Astrocyte (in vitro differentiated cells and primary cell): Measurements from ENCODE around the gene PODXL. TPM values are rescaled to one million over a fixed set of nuclear protein-coding genes. Genes with fewer than 3 reads are reported as not detected.
A peak's percentile ranks its signal among the peaks of the same experiment; 100 is the strongest.

ENCODE experiments used
- DNase-seq: peaks from one replicate; pipeline ENCODE4 v3.0.0-alpha.2; 2010; ENCODE audit warnings: low read depth
- FAIRE-seq: peaks from 2 replicates; lab custom pipeline; 2011; peaks lifted over from hg19 to GRCh38; lab: Jason Lieb, UNC
- H2AFZ ChIP-seq: 2 replicates; pipeline ENCODE4 v1.6.0; 2012; ENCODE audit warnings: low read depth, low read length, inconsistent platforms
- H3K27ac ChIP-seq: 2 replicates; pipeline ENCODE4 v1.5.1; 2011; ENCODE audit warnings: low read depth, low read length, inconsistent platforms
- H3K27me3 ChIP-seq: 2 replicates; pipeline ENCODE4 v1.6.0; 2011; ENCODE audit warnings: low read length, inconsistent platforms; ENCODE audit not compliant: insufficient read depth
- H3K36me3 ChIP-seq: 2 replicates; pipeline ENCODE4 v1.5.1; 2011; ENCODE audit warnings: low read length, inconsistent platforms; ENCODE audit not compliant: insufficient read depth
- H3K4me1 ChIP-seq: 2 replicates; pipeline ENCODE4 v1.5.1; 2011; ENCODE audit warnings: low read length, inconsistent platforms; ENCODE audit not compliant: insufficient read depth
- H3K4me2 ChIP-seq: 2 replicates; pipeline ENCODE4 v1.6.0; 2012; ENCODE audit warnings: low read length, inconsistent platforms
- H3K4me3 ChIP-seq: 2 replicates; pipeline ENCODE4 v1.5.1; 2011; ENCODE audit warnings: low read depth, mild to moderate bottlenecking, low read length, inconsistent platforms; ENCODE audit not compliant: insufficient read depth
- H3K79me2 ChIP-seq: 2 replicates; pipeline ENCODE4 v1.6.0; 2012; ENCODE audit warnings: mild to moderate bottlenecking, low read length, inconsistent platforms; ENCODE audit not compliant: insufficient read depth
- H3K9ac ChIP-seq: 2 replicates; pipeline ENCODE4 v1.6.0; 2012; ENCODE audit warnings: mild to moderate bottlenecking, low read length, inconsistent platforms
- H3K9me3 ChIP-seq: 2 replicates; pipeline ENCODE4 v1.5.1; 2012; ENCODE audit warnings: low read depth, mild to moderate bottlenecking, low read length, inconsistent platforms; ENCODE audit not compliant: insufficient read depth
- H4K20me1 ChIP-seq: 2 replicates; pipeline ENCODE4 v1.6.0; 2012; ENCODE audit warnings: low read length, inconsistent platforms; ENCODE audit not compliant: insufficient read depth
- H3K27ac Mint-ChIP-seq: one replicate; pipeline ENCODE4 v1.8.0; 2021; ENCODE audit warnings: mild to moderate bottlenecking, mixed read lengths; ENCODE audit not compliant: unreplicated experiment
- H3K27me3 Mint-ChIP-seq: one replicate; pipeline ENCODE4 v1.8.0; 2021; ENCODE audit warnings: low read depth, mixed read lengths; ENCODE audit not compliant: unreplicated experiment
- H3K36me3 Mint-ChIP-seq: one replicate; pipeline ENCODE4 v1.8.0; 2021; ENCODE audit warnings: low read depth, mixed read lengths; ENCODE audit not compliant: unreplicated experiment
- H3K4me1 Mint-ChIP-seq: one replicate; pipeline ENCODE4 v1.8.0; 2021; ENCODE audit warnings: low read depth, mixed read lengths; ENCODE audit not compliant: unreplicated experiment
- H3K4me3 Mint-ChIP-seq: one replicate; pipeline ENCODE4 v1.8.0; 2021; ENCODE audit warnings: mild to moderate bottlenecking, moderate library complexity, mixed read lengths; ENCODE audit not compliant: unreplicated experiment
- H3K9me3 Mint-ChIP-seq: one replicate; pipeline ENCODE4 v1.8.0; 2021; ENCODE audit warnings: mild to moderate bottlenecking, mixed read lengths; ENCODE audit not compliant: unreplicated experiment
- EZH2 ChIP-seq: IDR thresholded peaks from 2 replicates; pipeline ENCODE4 v1.6.1; 2012; ENCODE audit warnings: mild to moderate bottlenecking, low read length, inconsistent platforms; ENCODE audit not compliant: insufficient read depth
- total RNA-seq: library from RNA; stranded (reverse); gene quantifications from 2 replicates; pipeline ENCODE4 v1.2.1, GENCODE V29; 2021
- TF ChIP-seq, protein P1 (sequence below): IDR thresholded peaks from 2 replicates; pipeline ENCODE4 v1.5.1; 2011; ENCODE audit warnings: low read depth, mild to moderate bottlenecking, inconsistent platforms, low read length, moderate library complexity; ENCODE audit not compliant: insufficient read depth

PODXL gene
- total RNA-seq, 1 donor from 2014 or later = 47.1 TPM

DNA sequence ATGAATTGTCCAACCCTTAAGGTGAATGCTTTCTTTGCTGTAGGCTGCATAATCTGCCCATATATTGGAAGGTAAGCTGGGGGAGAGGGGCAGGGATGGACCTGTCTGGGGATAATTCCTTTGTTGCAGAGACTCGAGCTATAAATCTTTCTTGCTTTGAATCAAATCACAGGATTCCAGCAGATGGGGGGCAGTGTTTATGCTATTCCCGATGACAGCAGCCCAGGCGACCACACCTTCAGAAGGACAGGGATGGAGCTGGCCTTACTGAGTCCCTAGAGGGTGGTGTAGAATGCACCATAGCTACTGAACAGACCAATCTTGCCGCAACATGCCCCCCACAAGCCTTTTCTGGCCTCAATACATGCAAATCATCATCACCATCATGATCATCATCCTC is 2.5 kb downstream of the PODXL start:
- H3K27ac Mint-ChIP-seq = no peak overlapping the region
- H3K9ac ChIP-seq = no peak overlapping the region
- FAIRE-seq = no peak
- DNase-seq = no peak
- peak overlapping the region; percentile 89 for H3K4me2 ChIP-seq
- no peaks in the 10 kb centered on the region for H3K9me3 ChIP-seq
- peak overlapping the region; percentile 63 for H3K4me3 ChIP-seq
- H3K27ac ChIP-seq = no peak overlapping the region
- H3K4me3 Mint-ChIP-seq = peak overlapping the region; percentile 47
- H2AFZ ChIP-seq = no peak overlapping the region
- H3K27me3 Mint-ChIP-seq = peaks cover 16% of the 10 kb centered on the region
- H3K36me3 ChIP-seq = no peaks in the 10 kb centered on the region
- peaks cover 2% of the 10 kb centered on the region for H3K9me3 Mint-ChIP-seq
- TF ChIP-seq EZH2 = no peak
- TF ChIP-seq, protein P1, sequence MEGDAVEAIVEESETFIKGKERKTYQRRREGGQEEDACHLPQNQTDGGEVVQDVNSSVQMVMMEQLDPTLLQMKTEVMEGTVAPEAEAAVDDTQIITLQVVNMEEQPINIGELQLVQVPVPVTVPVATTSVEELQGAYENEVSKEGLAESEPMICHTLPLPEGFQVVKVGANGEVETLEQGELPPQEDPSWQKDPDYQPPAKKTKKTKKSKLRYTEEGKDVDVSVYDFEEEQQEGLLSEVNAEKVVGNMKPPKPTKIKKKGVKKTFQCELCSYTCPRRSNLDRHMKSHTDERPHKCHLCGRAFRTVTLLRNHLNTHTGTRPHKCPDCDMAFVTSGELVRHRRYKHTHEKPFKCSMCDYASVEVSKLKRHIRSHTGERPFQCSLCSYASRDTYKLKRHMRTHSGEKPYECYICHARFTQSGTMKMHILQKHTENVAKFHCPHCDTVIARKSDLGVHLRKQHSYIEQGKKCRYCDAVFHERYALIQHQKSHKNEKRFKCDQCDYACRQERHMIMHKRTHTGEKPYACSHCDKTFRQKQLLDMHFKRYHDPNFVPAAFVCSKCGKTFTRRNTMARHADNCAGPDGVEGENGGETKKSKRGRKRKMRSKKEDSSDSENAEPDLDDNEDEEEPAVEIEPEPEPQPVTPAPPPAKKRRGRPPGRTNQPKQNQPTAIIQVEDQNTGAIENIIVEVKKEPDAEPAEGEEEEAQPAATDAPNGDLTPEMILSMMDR = no peak
- H3K27me3 ChIP-seq = peaks cover 8% of the 10 kb centered on the region
- peaks cover 20% of the 10 kb centered on the region for H4K20me1 ChIP-seq
- H3K79me2 ChIP-seq = peaks cover 35% of the 10 kb centered on the region
- peaks cover 22% of the 10 kb centered on the region for H3K4me1 ChIP-seq
- peaks cover 2% of the 10 kb centered on the region for H3K4me1 Mint-ChIP-seq
- peaks cover 6% of the 10 kb centered on the region for H3K36me3 Mint-ChIP-seq

DNA sequence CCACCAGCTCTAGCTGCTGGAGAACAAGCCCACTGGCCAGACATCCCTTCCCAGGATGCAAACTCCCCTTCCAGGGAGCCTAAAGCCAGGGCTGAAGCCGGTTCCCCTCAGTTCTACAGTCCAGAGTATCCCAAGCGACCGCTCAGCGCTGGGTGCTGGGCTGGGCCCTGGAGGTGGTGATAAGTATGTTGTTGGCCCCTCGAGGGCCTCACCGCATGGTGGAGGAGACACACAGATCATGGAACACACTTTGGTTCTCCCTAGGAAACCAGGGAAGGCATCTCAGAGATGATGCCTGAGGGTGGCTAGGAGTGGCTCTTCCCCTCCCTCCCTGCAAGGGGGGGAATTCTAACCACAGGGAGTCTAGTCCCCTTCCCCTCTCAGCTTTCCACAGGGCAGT is 4.4 kb downstream of the PODXL start:
- H3K9me3 Mint-ChIP-seq = peaks cover 4% of the 10 kb centered on the region
- Histone ChIP-seq H2AFZ (no peak overlapping the region), H3K27ac (no peak overlapping the region), H3K4me3 (no peak overlapping the region), H3K9ac (no peak overlapping the region), H3K79me2 (peaks cover 35% of the 10 kb centered on the region), H3K4me1 (peaks cover 12% of the 10 kb centered on the region), H3K4me2 (no peak overlapping the region), H3K9me3 (no peaks in the 10 kb centered on the region), H3K36me3 (no peaks in the 10 kb centered on the region), H4K20me1 (peaks cover 20% of the 10 kb centered on the region), H3K27me3 (peaks cover 8% of the 10 kb centered on the region)
- H3K27ac Mint-ChIP-seq = no peak overlapping the region
- DNase-seq (no peak), FAIRE-seq (no peak)
- H3K4me1 Mint-ChIP-seq = no peaks in the 10 kb centered on the region
- H3K4me3 Mint-ChIP-seq = no peak overlapping the region
- no peak for TF ChIP-seq EZH2
- peaks cover 16% of the 10 kb centered on the region for H3K27me3 Mint-ChIP-seq
- H3K36me3 Mint-ChIP-seq = peaks cover 7% of the 10 kb centered on the region

DNA sequence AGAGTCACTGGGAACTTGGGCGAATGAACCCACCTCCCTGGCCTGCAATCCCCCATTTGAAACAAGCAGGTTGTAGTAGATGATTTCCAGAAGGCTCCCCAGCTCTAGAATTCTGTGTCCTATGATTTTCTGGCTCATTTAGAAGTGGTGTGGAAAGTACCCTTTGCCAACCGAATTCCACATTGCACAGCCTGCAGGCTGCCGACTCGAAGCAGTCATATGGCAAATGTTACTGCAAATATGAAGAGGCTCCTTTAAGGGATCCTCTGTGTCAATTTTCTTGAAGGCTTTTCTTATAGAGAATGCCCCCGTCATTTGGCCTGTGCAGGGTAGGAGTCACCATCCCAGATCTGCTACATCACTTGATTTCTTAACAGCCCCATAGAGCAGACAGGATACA is 5.6 kb downstream of the PODXL start:
- H3K36me3 Mint-ChIP-seq = peaks cover 7% of the 10 kb centered on the region
- H3K4me3 ChIP-seq = no peak overlapping the region
- FAIRE-seq (no peak), DNase-seq (no peak)
- H3K36me3 ChIP-seq = no peaks in the 10 kb centered on the region
- H3K27me3 Mint-ChIP-seq = peaks cover 16% of the 10 kb centered on the region
- peaks cover 6% of the 10 kb centered on the region for H3K4me1 ChIP-seq
- peaks cover 33% of the 10 kb centered on the region for H3K79me2 ChIP-seq
- no peaks in the 10 kb centered on the region for H3K9me3 ChIP-seq
- H4K20me1 ChIP-seq = peaks cover 20% of the 10 kb centered on the region
- no peak overlapping the region for H2AFZ ChIP-seq
- H3K9ac ChIP-seq = no peak overlapping the region
- H3K27ac ChIP-seq = no peak overlapping the region
- H3K4me3 Mint-ChIP-seq = no peak overlapping the region
- H3K9me3 Mint-ChIP-seq = peaks cover 4% of the 10 kb centered on the region
- no peak for TF ChIP-seq EZH2
- peaks cover 8% of the 10 kb centered on the region for H3K27me3 ChIP-seq
- no peak overlapping the region for H3K4me2 ChIP-seq
- peaks cover 2% of the 10 kb centered on the region for H3K4me1 Mint-ChIP-seq
- H3K27ac Mint-ChIP-seq = no peak overlapping the region
